ENCODE results near the gene STK26.
"Not testable (repeated sequence)": the region's sequence is repeated elsewhere in the genome, so short reads cannot be mapped to it uniquely, and the experiment has no call there.

STK26 gene

GRCh38 chrX:132098704-132099103 is 75.6 kb downstream of the STK26 start:
- DNase-seq: not testable (repeated sequence)

- DNase-seq: no peak
Observed at GRCh38 chrX:132101206-132101605, 78.1 kb downstream of the STK26 start.

GRCh38 chrX:132101799-132102198 is 78.7 kb downstream of the STK26 start:
- no peak for DNase-seq

DNA sequence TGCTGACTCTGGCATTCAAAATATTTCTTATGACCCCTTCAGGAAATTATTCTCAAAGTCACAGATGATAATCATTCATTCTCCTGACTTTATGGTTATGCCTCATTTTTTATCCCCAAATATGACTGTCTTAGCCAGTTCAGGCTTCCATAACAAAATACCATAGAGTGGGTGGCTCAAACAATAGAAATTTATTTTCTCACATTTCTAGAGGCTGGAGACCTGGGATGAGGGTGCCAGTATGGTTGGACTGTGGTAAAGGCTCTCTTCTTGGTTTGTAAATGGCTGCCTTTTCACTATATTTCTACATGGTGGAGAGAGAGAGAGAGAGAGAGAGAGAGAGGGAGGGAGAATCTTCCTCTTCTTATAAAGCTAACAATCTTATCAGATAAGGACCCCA is 84.2 kb downstream of the STK26 start:
- DNase-seq: no peak

- no peak for DNase-seq
Observed at GRCh38 chrX:132114607-132115006, 91.5 kb downstream of the STK26 start.

- DNase-seq: no peak
Observed at GRCh38 chrX:132115792-132116191, 92.7 kb downstream of the STK26 start.

GRCh38 chrX:132118358-132118757 is 95.3 kb downstream of the STK26 start:
- DNase-seq: no peak

DNA sequence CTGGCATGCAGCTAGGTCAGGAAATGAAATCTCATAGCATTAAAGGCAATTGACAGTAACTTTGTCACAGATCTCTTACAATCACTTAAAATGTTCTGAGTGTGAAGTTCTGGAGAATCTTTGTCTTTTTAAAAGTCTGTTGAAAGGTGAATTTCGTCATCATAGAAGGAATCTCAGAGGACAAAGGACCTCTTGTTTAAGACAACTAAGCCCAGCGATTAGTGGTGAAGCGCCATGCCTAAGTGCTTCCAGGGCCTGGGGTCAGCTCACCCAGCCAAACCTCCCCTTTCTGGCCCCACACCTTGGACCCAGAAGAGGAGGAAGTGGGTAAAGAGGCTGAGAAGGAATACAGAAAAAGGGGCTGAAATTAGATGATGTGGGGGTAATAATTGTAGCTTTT is 96.2 kb downstream of the STK26 start:
- no peak for DNase-seq

DNA sequence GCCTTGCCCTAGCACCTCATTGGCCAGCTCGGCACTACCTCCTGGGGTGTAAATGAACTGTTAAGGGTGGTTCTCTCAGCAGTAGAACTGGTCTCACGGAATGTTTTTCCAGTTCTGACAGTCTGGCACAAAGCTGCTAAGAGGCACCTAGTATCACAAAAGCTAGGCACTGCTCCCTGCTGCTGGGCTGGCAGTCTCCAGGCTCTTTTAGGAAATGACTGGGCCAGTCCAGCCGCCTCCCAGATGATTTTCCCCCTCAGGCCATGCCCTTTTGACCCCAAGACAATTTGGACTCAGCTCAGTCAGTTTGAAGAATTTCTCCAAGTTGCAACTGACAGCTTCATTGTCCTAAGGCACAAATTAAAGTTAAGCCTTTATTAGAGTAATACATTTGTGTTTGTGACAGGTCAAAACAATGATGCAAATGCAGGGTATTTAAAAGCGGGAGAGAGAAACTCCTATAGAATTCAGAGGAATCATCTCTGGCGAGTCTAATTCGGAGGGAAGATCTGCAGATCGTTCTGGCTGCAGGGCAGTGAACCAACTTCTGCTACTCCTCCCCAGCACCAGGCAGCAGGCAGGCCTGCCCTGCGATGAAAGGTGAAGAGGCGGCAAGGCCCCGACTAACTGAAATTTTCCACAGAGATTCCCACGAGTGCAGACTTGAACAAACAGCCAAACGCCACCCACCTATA is 96.9 kb downstream of the STK26 start:
- no peak for DNase-seq

GRCh38 chrX:132120913-132121312 is 97.8 kb downstream of the STK26 start:
- DNase-seq: no peak

Data from hematopoietic multipotent progenitor cell treated with erythropoietin and hydrocortisone succinate and interleukin-3 and kit ligand, for 8 days (in vitro differentiated cells).